Measurements from ENCODE around the gene COL6A3.

Gene COL6A3

DNA sequence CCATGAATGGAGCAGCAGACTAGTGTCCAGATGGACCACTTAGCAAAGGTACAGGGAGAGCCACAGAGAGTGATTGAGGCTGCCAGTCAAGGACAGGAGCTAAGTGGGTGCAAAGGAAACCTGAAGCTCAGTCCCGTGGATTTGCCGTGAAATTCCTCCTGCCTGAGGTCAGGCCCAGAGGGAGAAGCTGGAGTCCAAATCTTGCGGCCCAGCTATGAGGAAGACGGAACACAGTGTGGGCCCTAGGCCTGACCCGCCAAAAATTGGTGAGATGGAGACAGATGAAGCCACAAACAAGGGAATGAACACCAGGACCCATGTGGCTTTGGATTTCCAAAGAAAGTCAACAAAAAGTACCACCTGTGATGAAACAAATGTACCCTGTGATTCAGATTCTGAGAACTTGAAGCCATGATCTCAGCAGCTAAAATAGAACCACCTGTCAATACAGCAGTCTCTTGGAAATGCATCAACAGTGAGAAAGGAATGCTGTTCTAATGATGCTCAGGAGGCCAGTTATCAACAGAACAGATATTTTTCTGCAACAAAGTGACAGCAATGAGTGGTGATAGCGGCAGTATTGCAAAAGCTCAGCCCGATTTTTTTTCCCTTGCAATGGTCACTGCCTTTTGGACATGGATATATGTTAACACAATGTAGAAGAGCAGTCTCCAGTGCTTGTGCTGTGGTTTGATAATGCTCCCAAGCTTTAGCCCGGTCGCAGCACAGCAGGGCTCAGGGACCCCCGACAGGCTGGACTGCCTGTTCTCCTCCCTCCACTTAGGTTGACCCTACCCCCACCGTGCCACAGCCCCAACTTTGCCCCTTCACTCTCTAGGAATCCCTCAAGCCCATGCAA is 10.7 kb downstream of the COL6A3 start:
- H3K27ac ChIP-seq (ENCODE audit: extremely low read depth, low read depth, low read length): no peak overlapping the region
- POLR2A ChIA-PET: no interaction called here
- CTCF ChIA-PET: interaction anchor here (0.9 to 2.7 kb wide), 5 partner anchors 10 to 1094 kb away, joined by 3 to 12 read pairs (median 4); no protein-coding TSS in a partner anchor
- no peaks in the 10 kb centered on the region for H3K36me3 ChIP-seq (ENCODE audit: control insufficient read depth in 2 of 2, insufficient read depth in 1 of 2, low read length in 2 of 2)
- H3K4me1 ChIP-seq (ENCODE audit: control insufficient read depth, insufficient read depth, low read length): no peaks in the 10 kb centered on the region
- H3K4me3 ChIP-seq (ENCODE audit: low read depth, low read length): no peak overlapping the region
- no peak for TF ChIP-seq ZNF274 (IDR thresholded peaks at IDR 0.05; ENCODE audit: low read length)
- no peak for TF ChIP-seq ZNF274 (tag by site-specific recombination; IDR thresholded peaks at IDR 0.05; ENCODE audit: borderline replicate concordance)
- no peak for TF ChIP-seq ZNF37A (tag by site-specific recombination; IDR thresholded peaks at IDR 0.05)
- no peak for TF ChIP-seq ZBTB10 (tag by site-specific recombination; IDR thresholded peaks at IDR 0.05)
- TF ChIP-seq ZNF704 (tag by site-specific recombination; IDR thresholded peaks at IDR 0.05): no peak
- TF ChIP-seq ZNF596 (tag by site-specific recombination; IDR thresholded peaks at IDR 0.05): no peak
- TF ChIP-seq ZSCAN30 (tag by site-specific recombination; IDR thresholded peaks at IDR 0.05): no peak
- no peak for TF ChIP-seq ZNF529 (tag by site-specific recombination; IDR thresholded peaks at IDR 0.05; ENCODE audit: insufficient replicate concordance)
- TF ChIP-seq ZNF394 (tag by site-specific recombination; IDR thresholded peaks at IDR 0.05; ENCODE audit: borderline replicate concordance): no peak
- no peak for TF ChIP-seq ZNF404 (tag by site-specific recombination; IDR thresholded peaks at IDR 0.05)
- H3K9me3 ChIP-seq (ENCODE audit: control insufficient read depth, insufficient read depth, low read depth, low read length): no peaks in the 10 kb centered on the region

DNA sequence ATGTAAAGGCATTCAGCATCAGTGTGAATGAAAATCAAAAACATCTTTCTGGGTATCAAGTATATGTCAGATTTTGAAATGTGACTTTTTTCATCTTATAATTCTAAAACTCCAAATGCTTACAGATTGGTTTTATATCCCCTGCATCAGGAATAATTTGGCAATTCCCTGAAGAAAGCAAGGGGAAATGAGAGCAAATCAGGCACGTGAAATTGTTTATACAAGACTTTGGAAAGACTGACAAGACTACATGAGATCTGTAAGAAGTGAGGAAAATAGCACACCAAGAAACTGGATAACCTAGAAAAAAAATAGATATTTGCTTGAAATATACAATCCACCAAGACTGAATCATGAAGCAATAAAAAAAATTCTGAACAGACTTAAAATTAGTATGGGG is 13.8 kb downstream of the COL6A3 start:
- H3K27ac ChIP-seq (ENCODE audit: extremely low read depth, low read depth, low read length): no peak overlapping the region
- no peak overlapping the region for H3K4me3 ChIP-seq (ENCODE audit: low read depth, low read length)
- ChIA-PET CTCF (interaction anchor here (1.0 to 1.7 kb wide), 2 partner anchors 9 to 21 kb away, joined by 3 to 5 read pairs; no protein-coding TSS in a partner anchor), POLR2A (no interaction called here)
- H3K36me3 ChIP-seq (ENCODE audit: control insufficient read depth in 2 of 2, insufficient read depth in 1 of 2, low read length in 2 of 2): no peaks in the 10 kb centered on the region
- H3K9me3 ChIP-seq (ENCODE audit: control insufficient read depth, insufficient read depth, low read depth, low read length): no peaks in the 10 kb centered on the region
- TF ChIP-seq ZFP41 (tag by site-specific recombination; IDR thresholded peaks at IDR 0.05; ENCODE audit: borderline replicate concordance): no peak
- TF ChIP-seq SCRT2 (tag by site-specific recombination; IDR thresholded peaks at IDR 0.05): no peak
- TF ChIP-seq KLF10 (tag by site-specific recombination; IDR thresholded peaks at IDR 0.05): no peak
- no peak for TF ChIP-seq ZNF366 (tag by site-specific recombination; conservative IDR thresholded peaks at IDR 0.05)
- TF ChIP-seq ZNF19 (tag by site-specific recombination; IDR thresholded peaks at IDR 0.05; ENCODE audit: low read depth): no peak
- no peak for TF ChIP-seq KLF16 (tag by site-specific recombination; IDR thresholded peaks at IDR 0.05)
- TF ChIP-seq ZNF792 (tag by site-specific recombination; IDR thresholded peaks at IDR 0.05): no peak
- TF ChIP-seq ZIC2 (tag by site-specific recombination; IDR thresholded peaks at IDR 0.05): no peak
- no peak for TF ChIP-seq REPIN1 (tag by site-specific recombination; IDR thresholded peaks at IDR 0.05; ENCODE audit: low read depth)
- no peak for TF ChIP-seq OVOL3 (tag by site-specific recombination; IDR thresholded peaks at IDR 0.05)
- no peak for TF ChIP-seq ZNF521 (tag by site-specific recombination; IDR thresholded peaks at IDR 0.05)
- no peak for TF ChIP-seq ZNF292 (tag by site-specific recombination; IDR thresholded peaks at IDR 0.05; ENCODE audit: borderline replicate concordance, low read depth)
- no peaks in the 10 kb centered on the region for H3K4me1 ChIP-seq (ENCODE audit: control insufficient read depth, insufficient read depth, low read length)
